ENCODE results near the gene NPIPA5. TPM values are rescaled to one million over a fixed set of nuclear protein-coding genes. Genes with fewer than 3 reads are reported as not detected.
"Not testable (repeated sequence)": the region's sequence is repeated elsewhere in the genome, so short reads cannot be mapped to it uniquely, and the experiment has no call there.

NPIPA5 gene
- total RNA-seq, 1 donor from 2014 or later: 16.0 TPM

DNA sequence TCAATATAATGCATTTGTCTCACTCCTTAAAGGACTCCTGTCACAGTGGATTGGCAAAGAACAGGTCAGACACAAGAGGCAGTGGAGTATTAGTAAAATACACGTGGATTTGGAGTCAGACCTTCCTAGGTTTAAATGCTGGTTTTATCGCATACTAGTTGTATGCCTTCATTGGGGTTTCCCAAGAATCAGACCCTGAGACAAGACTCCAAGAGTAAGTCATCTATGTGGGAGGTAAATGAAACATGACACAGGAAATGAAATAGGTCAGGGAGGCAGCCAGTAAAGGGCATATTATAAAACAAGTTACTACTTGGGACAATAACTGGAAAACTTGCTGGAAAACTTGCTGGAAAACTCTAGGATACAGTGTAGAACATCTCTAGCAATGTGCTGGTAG is 56.9 kb downstream of the NPIPA5 start:
- H3K4me3 Mint-ChIP-seq (ENCODE audit: low read depth); DNase-seq (ENCODE audit: low spot score); H3K27ac Mint-ChIP-seq; H3K4me1 Mint-ChIP-seq (ENCODE audit: low read depth); H3K9me3 Mint-ChIP-seq; H3K27me3 Mint-ChIP-seq (ENCODE audit: low read depth); H3K36me3 Mint-ChIP-seq (ENCODE audit: low read depth); intact Hi-C loops (cut with micrococcal nuclease): not testable (repeated sequence)

DNA sequence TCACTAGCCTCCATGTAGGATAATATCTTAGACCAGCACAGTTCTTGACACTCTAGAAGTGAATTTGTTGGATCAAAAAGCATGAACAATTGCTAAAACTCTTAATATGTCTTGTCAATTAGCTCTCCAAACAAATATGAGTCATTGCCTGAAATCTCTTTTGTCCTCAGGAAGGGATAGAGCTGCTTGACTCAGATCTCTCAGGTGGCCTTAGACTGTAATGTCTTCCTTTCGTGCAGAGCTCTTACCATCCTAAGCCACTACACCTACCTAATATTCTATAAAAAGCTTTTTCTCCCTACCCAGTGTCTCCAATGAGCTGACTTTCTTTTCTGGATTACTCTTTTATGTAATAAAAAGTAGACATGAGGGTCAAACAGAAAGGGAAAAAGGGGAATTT is 63.5 kb downstream of the NPIPA5 start:
- H3K36me3 Mint-ChIP-seq (ENCODE audit: low read depth); H3K27ac Mint-ChIP-seq; H3K4me1 Mint-ChIP-seq (ENCODE audit: low read depth); H3K27me3 Mint-ChIP-seq (ENCODE audit: low read depth); DNase-seq (ENCODE audit: low spot score); intact Hi-C loops (cut with micrococcal nuclease); H3K4me3 Mint-ChIP-seq (ENCODE audit: low read depth): not testable (repeated sequence)
- peaks cover 15% of the 10 kb centered on the region for H3K9me3 Mint-ChIP-seq

Other genes with a start within 250 kb of the NPIPA5 start
- gene MPV17L, start 17.5 kb upstream of the NPIPA5 start, total RNA-seq: 0.02 and 0.09 TPM in 2 replicates
- gene BMERB1, start 56.3 kb upstream of the NPIPA5 start, total RNA-seq: 10.6 and 12.8 TPM in 2 replicates